ENCODE measurements around the gene BANF2. TPM values are rescaled to one million over a fixed set of nuclear protein-coding genes. Genes with fewer than 3 reads are reported as not detected.

The BANF2 gene
- total and polyA plus RNA-seq, 2 of the 13 experiments (the other 11 are each of a cell fraction or from before 2014, with no cell fraction given) = 0.35 TPM; not detected in 1

DNA sequence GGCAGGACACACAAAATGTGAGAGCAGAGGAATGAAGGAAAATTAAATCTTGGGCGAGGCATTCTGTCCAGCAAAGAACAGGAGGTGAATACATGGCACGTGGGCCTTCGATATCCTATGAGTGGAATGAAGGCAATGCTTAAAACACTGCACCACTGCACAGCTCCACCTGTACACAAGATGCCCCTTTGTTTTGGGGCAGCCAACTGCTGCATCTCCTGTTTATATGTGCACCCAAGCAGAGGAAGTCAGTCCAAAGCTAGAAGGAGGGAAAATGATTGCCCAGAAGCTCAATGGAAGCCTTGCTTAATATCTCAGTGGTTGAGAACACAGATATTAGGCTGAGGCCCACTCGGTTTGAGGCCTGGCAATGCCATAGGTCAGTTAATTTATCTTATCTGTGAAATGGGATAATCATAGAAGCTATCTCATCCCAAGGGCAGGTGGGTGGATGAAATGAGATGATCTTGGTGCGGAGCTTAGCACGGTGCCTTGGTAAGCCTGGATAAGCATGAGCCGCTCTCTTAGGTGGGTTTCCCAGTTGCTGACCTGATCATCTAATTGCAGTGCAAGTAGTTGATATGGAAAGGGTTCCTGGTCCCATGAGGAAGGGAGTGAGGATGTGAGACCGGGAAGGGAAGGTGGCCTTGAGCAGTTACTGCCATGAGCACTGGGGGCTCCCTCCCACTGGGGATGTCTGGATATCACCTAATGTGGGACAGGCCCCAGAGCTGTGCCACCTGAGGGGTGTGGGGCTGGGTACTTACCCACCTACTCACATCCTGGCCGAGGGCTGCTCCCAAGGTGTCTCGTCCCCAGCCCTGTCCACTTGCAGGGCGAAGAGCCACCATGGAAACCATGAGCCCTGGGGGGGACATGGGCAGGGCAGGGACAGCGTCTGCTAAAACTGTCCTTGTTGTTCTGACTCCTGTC is 9.9 kb downstream of the BANF2 start (continued):
- TF ChIP-seq, protein P1, sequence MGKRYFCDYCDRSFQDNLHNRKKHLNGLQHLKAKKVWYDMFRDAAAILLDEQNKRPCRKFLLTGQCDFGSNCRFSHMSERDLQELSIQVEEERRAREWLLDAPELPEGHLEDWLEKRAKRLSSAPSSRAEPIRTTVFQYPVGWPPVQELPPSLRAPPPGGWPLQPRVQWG (CRISPR knock-in tag; IDR thresholded peaks at IDR 0.05; ENCODE audit: borderline replicate concordance, low read depth) = no peak
- peak; percentile 20; the same call in 1 of the 2 replicates for TF ChIP-seq ZNF225 (CRISPR knock-in tag; IDR thresholded peaks at IDR 0.05)
- no peak for TF ChIP-seq HOXA9 (CRISPR knock-in tag; IDR thresholded peaks at IDR 0.05; ENCODE audit: borderline replicate concordance)
- TF ChIP-seq, protein P2, sequence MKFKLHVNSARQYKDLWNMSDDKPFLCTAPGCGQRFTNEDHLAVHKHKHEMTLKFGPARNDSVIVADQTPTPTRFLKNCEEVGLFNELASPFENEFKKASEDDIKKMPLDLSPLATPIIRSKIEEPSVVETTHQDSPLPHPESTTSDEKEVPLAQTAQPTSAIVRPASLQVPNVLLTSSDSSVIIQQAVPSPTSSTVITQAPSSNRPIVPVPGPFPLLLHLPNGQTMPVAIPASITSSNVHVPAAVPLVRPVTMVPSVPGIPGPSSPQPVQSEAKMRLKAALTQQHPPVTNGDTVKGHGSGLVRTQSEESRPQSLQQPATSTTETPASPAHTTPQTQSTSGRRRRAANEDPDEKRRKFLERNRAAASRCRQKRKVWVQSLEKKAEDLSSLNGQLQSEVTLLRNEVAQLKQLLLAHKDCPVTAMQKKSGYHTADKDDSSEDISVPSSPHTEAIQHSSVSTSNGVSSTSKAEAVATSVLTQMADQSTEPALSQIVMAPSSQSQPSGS (CRISPR knock-in tag; IDR thresholded peaks at IDR 0.05) = no peak
- 0 out of 2 replicates have a peak, but pooled peaks have one; percentile 13 for TF ChIP-seq ZBTB21 (CRISPR knock-in tag; IDR thresholded peaks at IDR 0.05)
- TF ChIP-seq, protein P3, sequence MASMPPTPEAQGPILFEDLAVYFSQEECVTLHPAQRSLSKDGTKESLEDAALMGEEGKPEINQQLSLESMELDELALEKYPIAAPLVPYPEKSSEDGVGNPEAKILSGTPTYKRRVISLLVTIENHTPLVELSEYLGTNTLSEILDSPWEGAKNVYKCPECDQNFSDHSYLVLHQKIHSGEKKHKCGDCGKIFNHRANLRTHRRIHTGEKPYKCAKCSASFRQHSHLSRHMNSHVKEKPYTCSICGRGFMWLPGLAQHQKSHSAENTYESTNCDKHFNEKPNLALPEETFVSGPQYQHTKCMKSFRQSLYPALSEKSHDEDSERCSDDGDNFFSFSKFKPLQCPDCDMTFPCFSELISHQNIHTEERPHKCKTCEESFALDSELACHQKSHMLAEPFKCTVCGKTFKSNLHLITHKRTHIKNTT (CRISPR knock-in tag; IDR thresholded peaks at IDR 0.05) = no peak
- TF ChIP-seq, protein P4, sequence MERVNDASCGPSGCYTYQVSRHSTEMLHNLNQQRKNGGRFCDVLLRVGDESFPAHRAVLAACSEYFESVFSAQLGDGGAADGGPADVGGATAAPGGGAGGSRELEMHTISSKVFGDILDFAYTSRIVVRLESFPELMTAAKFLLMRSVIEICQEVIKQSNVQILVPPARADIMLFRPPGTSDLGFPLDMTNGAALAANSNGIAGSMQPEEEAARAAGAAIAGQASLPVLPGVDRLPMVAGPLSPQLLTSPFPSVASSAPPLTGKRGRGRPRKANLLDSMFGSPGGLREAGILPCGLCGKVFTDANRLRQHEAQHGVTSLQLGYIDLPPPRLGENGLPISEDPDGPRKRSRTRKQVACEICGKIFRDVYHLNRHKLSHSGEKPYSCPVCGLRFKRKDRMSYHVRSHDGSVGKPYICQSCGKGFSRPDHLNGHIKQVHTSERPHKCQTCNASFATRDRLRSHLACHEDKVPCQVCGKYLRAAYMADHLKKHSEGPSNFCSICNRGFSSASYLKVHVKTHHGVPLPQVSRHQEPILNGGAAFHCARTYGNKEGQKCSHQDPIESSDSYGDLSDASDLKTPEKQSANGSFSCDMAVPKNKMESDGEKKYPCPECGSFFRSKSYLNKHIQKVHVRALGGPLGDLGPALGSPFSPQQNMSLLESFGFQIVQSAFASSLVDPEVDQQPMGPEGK (CRISPR knock-in tag; IDR thresholded peaks at IDR 0.05) = peak; percentile 49; the same call in 1 of the 2 replicates
- TF ChIP-seq ZIK1 (CRISPR knock-in tag; IDR thresholded peaks at IDR 0.05; ENCODE audit: borderline replicate concordance, low read depth) = 0 out of 2 replicates have a peak, but pooled peaks have one; percentile 9
- TF ChIP-seq ATF7-NPFF (CRISPR knock-in tag; IDR thresholded peaks at IDR 0.05; ENCODE audit: low read depth) = peak; percentile 40; the same call in 1 of the 2 replicates
- no peak for TF ChIP-seq NFKBIZ (CRISPR knock-in tag; IDR thresholded peaks at IDR 0.05)
- TF ChIP-seq MYNN (CRISPR knock-in tag; IDR thresholded peaks at IDR 0.05; ENCODE audit: low read depth) = 0 out of 2 replicates have a peak, but pooled peaks have one; percentile 57
- no peak for TF ChIP-seq MED1 (CRISPR knock-in tag; IDR thresholded peaks at IDR 0.05)
- TF ChIP-seq, protein P5, sequence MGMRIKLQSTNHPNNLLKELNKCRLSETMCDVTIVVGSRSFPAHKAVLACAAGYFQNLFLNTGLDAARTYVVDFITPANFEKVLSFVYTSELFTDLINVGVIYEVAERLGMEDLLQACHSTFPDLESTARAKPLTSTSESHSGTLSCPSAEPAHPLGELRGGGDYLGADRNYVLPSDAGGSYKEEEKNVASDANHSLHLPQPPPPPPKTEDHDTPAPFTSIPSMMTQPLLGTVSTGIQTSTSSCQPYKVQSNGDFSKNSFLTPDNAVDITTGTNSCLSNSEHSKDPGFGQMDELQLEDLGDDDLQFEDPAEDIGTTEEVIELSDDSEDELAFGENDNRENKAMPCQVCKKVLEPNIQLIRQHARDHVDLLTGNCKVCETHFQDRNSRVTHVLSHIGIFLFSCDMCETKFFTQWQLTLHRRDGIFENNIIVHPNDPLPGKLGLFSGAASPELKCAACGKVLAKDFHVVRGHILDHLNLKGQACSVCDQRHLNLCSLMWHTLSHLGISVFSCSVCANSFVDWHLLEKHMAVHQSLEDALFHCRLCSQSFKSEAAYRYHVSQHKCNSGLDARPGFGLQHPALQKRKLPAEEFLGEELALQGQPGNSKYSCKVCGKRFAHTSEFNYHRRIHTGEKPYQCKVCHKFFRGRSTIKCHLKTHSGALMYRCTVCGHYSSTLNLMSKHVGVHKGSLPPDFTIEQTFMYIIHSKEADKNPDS (CRISPR knock-in tag; IDR thresholded peaks at IDR 0.05) = no peak
- TF ChIP-seq, protein P6, sequence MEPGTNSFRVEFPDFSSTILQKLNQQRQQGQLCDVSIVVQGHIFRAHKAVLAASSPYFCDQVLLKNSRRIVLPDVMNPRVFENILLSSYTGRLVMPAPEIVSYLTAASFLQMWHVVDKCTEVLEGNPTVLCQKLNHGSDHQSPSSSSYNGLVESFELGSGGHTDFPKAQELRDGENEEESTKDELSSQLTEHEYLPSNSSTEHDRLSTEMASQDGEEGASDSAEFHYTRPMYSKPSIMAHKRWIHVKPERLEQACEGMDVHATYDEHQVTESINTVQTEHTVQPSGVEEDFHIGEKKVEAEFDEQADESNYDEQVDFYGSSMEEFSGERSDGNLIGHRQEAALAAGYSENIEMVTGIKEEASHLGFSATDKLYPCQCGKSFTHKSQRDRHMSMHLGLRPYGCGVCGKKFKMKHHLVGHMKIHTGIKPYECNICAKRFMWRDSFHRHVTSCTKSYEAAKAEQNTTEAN (CRISPR knock-in tag; conservative IDR thresholded peaks at IDR 0.05) = no peak
- TF ChIP-seq ATF7 (IDR thresholded peaks at IDR 0.05) = no peak
- no peak for TF ChIP-seq ATF7 (CRISPR knock-in tag; IDR thresholded peaks at IDR 0.05)
- 0 out of 2 replicates have a peak, but pooled peaks have one; percentile 15 for TF ChIP-seq MTA1 (CRISPR knock-in tag; IDR thresholded peaks at IDR 0.05; ENCODE audit: borderline replicate concordance)
- no peak for TF ChIP-seq FOXA3 (CRISPR knock-in tag; IDR thresholded peaks at IDR 0.05)
- no peak for TF ChIP-seq ZBTB7A (CRISPR knock-in tag; IDR thresholded peaks at IDR 0.05)
- no peak for TF ChIP-seq TP53 (CRISPR knock-in tag; conservative IDR thresholded peaks at IDR 0.05)

Measured in HepG2 (cell line).